Lung (tissue), 12 donors: ENCODE results near the gene PHACTR3. TPM values are rescaled to one million over a fixed set of nuclear protein-coding genes. Genes with fewer than 3 reads are reported as not detected.
A peak's percentile ranks its signal among the peaks of the same experiment; 100 is the strongest.

ENCODE experiments used
- ATAC-seq: fragments of 200-7000 bp; cut with Tn5 transposase; one replicate; pipeline ENCODE4 v1.9.1; 2020; ENCODE audit warnings: moderate number of reproducible peaks; ENCODE audit not compliant: insufficient read depth, low FRiP score
- DNase-seq, 3 donors: peaks; one replicate each; pipeline ENCODE4 v3.0.0-alpha.2; 2013 to 2017
- H3K27ac ChIP-seq, 2 donors: one replicate each; pipeline ENCODE4 v1.5.1; 2013; ENCODE audit warnings: mild to moderate bottlenecking in 2 of 2, moderate library complexity in 2 of 2, control low read depth in 1 of 2, inconsistent platforms in 1 of 2, low read depth in 1 of 2, low read length in 1 of 2
- H3K27me3 ChIP-seq, 3 donors: one replicate each; pipeline ENCODE4 v1.5.1; 2013; ENCODE audit warnings: low read length in 2 of 3; ENCODE audit not compliant: control insufficient read depth in 3 of 3, insufficient read depth in 3 of 3
- H3K36me3 ChIP-seq, 4 donors: one replicate each; pipeline ENCODE4 v1.5.1; 2013; ENCODE audit warnings: low read length in 4 of 4, mild to moderate bottlenecking in 1 of 4, moderate library complexity in 1 of 4; ENCODE audit not compliant: control insufficient read depth in 4 of 4, insufficient read depth in 4 of 4
- H3K4me1 ChIP-seq, 5 donors: one replicate each; pipeline ENCODE4 v1.5.1; 2013; ENCODE audit warnings: low read length in 5 of 5, mild to moderate bottlenecking in 2 of 5, moderate library complexity in 1 of 5; ENCODE audit not compliant: control insufficient read depth in 5 of 5, insufficient read depth in 5 of 5
- H3K4me3 ChIP-seq: one replicate; pipeline ENCODE4 v1.5.1; 2013; ENCODE audit warnings: mild to moderate bottlenecking, control low read depth, moderate library complexity
- H3K9ac ChIP-seq, 2 donors: one replicate each; pipeline ENCODE4 v1.5.1; 2013; ENCODE audit warnings: low read length in 2 of 2, control low read depth in 1 of 2; ENCODE audit not compliant: insufficient read depth in 1 of 2
- H3K9me3 ChIP-seq, 4 donors: one replicate each; pipeline ENCODE4 v1.5.1; 2013; ENCODE audit warnings: low read length in 3 of 4, mild to moderate bottlenecking in 1 of 4, moderate library complexity in 1 of 4; ENCODE audit not compliant: control insufficient read depth in 4 of 4, insufficient read depth in 3 of 4
- WGBS, 2 donors: extraction: QIAGEN DNeasy Blood & Tissue Kit; methylation state at CpG; one replicate each; pipeline ENCODE4 v1.1.7; 2013; 5-methylcytosine and 5-hydroxymethylcytosine counted together
- polyA plus RNA-seq, 2 donors: library from polyadenylated mRNA; stranded (reverse); fragments of 200-250 nt; gene quantifications; one replicate each; pipeline ENCODE4 v1.2.1, GENCODE V29; 2013
- total RNA-seq, 2 donors: library from RNA; depleted of rRNA in 1 of 2; stranded (reverse); fragments of >200 nt in 1 of 2; gene quantifications; one replicate each; pipeline ENCODE4 v1.2.1, GENCODE V29; 2014 to 2021
- TF ChIP-seq, protein P1 (sequence below): IDR thresholded peaks from 2 replicates; pipeline ENCODE4 v1.5.1; 2012; ENCODE audit warnings: mild to moderate bottlenecking; ENCODE audit errors: control extremely low read depth, extremely low read depth
- donor health status: control.
- donor health status: control.
- donor health status: Bipolar disorder and iron deficiency.
- donor health status: healthy.
- donor health status: DM: yes; HTN: yes; CAD: no.

PHACTR3 gene
- total and polyA plus RNA-seq, 4 donors, result 3.8 to 12.0 (median 5.9) TPM

DNA sequence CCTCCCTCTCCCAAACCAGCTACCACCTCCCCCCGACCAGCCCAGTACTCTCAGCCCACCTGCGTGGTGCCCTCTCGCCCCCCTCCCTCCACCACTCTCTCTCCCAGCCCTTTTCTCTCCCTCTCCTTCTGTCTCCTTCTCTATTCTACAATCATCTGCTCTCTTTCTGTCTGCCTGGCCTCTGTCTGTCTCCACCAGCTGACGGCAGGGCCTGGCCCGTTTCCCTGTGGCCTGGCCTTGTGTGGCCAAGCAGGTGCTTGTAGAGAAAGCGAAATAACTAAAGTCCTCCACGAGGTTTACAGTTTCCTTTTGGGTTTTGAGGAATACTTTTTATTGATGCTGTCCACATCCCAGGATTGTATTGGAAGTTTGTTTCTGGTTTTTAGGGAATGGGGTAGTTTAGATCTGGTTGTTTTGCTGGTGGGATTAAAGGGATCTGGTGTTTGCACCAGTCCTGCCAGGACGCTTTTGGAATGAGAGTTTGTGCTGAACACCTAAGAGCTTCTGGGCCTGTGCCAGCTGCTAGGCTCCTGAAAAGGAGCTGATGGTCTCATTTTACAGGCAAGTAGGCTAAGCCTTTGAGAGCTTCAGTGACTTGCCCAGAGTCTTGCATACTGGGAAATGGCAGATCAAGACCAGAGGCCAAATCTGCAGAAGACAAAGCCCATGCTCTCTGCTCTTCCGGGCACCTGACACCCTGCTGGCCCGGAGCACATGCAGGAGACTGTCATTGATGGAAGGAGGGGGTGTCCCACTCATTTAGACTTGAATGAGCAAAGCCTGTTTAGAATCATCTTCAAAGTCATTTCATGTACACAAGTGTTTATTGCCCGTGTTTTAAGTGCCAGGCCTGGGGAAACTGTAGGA lies 167.4 kb downstream of the PHACTR3 start:
- WGBS, 2 donors, result 53 to 71% methylated on average over 11 of the region's 11 CpGs
- TF ChIP-seq, protein P1, sequence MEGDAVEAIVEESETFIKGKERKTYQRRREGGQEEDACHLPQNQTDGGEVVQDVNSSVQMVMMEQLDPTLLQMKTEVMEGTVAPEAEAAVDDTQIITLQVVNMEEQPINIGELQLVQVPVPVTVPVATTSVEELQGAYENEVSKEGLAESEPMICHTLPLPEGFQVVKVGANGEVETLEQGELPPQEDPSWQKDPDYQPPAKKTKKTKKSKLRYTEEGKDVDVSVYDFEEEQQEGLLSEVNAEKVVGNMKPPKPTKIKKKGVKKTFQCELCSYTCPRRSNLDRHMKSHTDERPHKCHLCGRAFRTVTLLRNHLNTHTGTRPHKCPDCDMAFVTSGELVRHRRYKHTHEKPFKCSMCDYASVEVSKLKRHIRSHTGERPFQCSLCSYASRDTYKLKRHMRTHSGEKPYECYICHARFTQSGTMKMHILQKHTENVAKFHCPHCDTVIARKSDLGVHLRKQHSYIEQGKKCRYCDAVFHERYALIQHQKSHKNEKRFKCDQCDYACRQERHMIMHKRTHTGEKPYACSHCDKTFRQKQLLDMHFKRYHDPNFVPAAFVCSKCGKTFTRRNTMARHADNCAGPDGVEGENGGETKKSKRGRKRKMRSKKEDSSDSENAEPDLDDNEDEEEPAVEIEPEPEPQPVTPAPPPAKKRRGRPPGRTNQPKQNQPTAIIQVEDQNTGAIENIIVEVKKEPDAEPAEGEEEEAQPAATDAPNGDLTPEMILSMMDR, result no peak
- Histone ChIP-seq H3K4me3 (no peak overlapping the region), H3K27ac (no peak overlapping the region), H3K4me1 (no peaks in the 10 kb centered on the region), H3K9me3 (no peaks in the 10 kb centered on the region), H3K27me3 (peaks cover 0 to 2% (median 0%) of the 10 kb centered on the region in 3 donors), H3K36me3 (no peaks in the 10 kb centered on the region), H3K9ac (no peak overlapping the region)
- peak in 2 of 3 donors; percentile 35 to 47 for DNase-seq
- no peak for ATAC-seq

DNA sequence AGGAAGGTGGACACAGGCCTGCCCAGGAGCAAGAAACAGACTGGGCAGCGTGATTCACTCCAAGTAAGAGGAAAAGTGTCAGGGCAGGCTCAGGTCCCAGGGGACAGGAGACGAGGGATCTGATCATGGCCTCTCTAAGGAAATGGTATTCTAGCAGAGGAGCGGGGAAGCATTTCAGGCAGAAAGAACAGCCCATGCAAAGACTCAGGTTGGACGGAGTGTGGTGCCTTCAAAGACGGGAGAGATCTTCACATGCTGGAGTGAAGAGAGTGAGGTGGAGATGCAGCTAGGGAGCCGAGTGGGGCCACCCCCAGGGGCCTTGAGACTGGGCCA lies 168.0 kb downstream of the PHACTR3 start:
- no peak for DNase-seq
- Histone ChIP-seq H3K9ac (no peak overlapping the region), H3K4me1 (no peaks in the 10 kb centered on the region), H3K27ac (no peak overlapping the region), H3K27me3 (peaks cover 0 to 2% (median 0%) of the 10 kb centered on the region in 3 donors), H3K36me3 (no peaks in the 10 kb centered on the region), H3K9me3 (no peaks in the 10 kb centered on the region), H3K4me3 (no peak overlapping the region)
- no peak for ATAC-seq
- TF ChIP-seq, protein P1, result no peak
- WGBS, 2 donors, result 60 to 78% methylated on average over 6 of the region's 6 CpGs

DNA sequence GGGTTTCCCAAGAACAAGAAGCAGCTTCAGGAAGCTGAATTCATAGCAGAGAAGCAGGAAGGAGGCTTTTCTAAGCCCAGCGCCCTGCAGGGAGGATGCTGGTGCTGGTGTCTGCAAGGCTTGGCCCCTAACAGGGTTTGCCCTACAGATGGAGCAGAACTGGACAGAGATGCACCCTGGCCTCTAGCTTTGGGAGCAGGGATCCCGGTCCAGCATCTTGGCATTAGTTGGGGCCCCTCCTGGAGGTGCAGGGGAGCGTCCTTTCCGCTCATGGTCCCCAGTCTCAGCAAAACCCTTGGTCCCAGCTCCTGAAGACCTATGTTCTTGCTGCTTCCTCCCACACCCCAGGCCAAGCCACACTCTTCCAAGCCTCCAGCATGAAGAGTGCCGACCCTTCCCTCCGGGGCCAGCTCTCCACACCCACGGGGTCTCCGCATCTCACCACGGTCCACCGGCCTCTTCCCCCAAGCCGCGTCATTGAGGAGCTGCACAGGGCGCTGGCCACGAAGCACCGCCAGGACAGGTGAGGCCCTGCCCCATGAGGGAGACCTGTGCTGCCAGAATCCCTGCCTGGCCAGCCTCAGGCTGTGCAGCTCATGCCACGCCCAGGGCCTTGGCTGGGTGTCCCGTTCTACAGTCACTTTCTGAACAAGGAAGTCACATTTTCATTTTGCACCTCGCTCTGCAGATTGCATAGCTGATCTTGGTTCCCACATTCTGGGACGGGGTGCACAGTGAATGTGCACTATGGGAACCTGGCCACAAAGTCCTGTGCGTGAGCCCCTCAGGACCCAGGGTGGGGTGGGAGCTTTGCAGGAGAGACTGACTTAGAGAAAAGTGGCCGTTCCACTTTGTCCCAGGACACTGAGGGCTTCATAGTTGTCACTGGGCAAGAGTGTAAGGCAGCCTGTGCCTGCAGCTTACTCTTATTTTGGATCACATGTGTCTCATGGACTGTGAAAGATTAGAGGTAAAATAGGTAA lies 168.9 kb downstream of the PHACTR3 start:
- H3K27me3 ChIP-seq, result peaks cover 0 to 2% (median 0%) of the 10 kb centered on the region in 3 donors
- no peaks in the 10 kb centered on the region for H3K4me1 ChIP-seq
- no peaks in the 10 kb centered on the region for H3K9me3 ChIP-seq
- no peaks in the 10 kb centered on the region for H3K36me3 ChIP-seq
- DNase-seq (no peak), ATAC-seq (no peak)
- H3K4me3 ChIP-seq, result no peak overlapping the region
- 85 to 86% methylated on average over 21 of the region's 21 CpGs for WGBS, 2 donors
- H3K9ac ChIP-seq, result no peak overlapping the region
- TF ChIP-seq, protein P1, result no peak
- H3K27ac ChIP-seq, result no peak overlapping the region
